ELR (cell line): Measurements from ENCODE around the gene MED13L.

Experiments
- DNase-seq: peaks from one replicate; pipeline ENCODE4 v3.0.0-alpha.2; 2015; ENCODE audit warnings: low read depth

Gene MED13L

DNA sequence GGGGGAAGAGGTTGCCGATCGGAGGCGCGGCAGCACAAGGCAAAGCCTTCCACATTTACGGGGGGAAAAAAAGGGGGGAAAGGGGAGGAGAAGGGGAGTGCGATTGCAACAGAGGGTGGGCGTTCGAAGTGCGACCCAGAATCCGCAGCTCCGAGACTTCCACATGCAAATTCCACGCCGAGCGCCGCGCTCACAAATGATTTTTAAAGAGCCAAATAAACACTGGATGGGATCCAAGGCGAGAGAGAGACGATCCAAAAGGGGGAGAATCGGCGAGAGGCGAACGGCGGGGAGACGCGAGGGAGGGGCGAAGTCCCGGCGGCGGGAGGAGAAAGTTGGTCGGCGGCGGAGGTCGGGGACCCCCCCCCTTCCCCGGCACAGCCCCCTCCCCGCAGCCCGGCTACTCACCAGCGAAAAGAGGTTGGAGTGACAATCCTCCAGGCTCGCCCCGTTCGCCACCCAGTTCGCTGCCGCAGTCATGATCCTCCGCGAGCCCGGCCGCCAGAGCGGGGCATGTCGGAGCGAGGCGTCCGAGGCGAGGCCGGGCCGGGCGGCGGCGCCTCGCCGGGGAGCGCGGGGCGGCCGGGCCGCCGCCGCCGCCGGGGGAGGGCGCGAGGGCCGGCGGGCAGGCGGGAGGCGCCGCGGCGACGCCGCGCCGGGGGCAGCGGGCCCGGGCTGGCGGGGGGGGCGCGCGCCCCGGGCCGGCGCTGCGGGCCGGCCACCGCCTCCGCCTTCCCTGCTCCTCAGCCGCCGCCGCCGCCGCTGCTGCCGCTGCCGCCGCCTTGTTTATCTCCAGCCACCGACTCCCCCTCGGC is 634 bp downstream of the MED13L start:
- peak; percentile 74 for DNase-seq

DNA sequence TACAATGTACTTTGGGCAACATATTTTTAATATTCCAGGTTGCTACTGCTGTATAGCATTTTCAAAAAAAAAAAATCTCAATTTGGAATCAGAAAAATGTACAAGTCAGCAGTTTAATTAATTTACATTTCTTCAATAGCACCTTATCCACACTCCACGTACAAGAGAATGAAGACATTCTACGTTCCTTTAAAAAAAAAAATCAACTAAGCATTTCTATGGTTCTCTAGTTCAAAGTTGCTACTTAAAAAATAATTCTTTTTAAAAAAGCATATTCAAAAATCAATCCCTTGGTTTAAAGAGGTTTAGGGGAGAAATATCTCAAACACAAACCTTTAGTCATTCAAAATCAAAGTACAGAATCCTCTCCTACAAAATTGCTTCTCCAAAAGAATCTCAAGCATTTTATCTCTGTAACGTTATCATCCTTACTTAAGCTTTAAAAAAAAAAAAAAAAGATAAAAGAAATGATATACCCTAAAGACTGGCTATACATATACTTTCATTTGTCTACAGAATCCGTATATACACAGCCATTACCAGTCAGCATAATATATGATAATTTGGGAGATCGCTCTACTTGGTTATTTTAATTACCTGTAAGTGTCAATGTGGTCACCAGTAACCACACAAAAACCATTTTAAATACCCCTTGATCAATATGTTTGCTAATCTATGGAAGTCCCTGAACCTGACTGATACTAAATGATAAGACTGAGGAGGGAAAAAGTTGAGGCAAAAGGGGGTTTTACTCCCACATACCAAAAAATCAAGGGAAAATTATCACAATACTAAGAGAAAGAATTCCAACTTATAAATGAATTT is 2.7 kb downstream of the MED13L start:
- DNase-seq, result no peak

DNA sequence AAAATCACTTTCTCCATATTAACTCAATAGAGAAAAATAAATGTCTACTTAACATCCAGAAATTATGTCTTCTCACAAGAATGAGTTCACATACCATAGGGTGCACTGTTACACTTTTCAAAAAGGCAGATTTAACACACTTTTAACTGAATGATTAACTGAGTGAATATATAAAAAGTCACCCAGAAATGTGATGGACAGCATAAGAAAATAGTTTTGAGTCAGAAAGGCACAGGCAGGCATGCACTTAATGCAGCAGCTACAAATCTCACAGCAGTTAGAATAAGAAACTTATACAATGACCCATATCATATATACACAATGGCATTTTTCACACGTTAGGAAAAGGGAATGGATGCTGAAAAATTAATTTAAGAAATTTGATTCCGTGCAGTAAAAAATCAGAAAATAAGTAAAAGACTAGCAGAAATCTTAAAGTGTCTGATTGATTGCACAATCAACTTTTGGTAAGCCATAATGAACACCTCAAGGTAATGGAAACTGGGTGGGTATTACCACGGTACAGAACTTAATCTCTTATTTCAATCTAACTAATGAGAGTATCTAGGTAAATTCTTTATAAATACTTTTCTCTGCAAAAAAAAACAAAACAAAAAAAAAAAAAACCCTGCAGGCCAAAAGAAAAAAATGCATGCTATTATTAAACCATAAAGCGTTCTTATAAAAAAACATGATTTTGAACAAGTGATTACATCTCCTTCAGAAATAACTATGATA is 3.5 kb downstream of the MED13L start:
- DNase-seq, result no peak

DNA sequence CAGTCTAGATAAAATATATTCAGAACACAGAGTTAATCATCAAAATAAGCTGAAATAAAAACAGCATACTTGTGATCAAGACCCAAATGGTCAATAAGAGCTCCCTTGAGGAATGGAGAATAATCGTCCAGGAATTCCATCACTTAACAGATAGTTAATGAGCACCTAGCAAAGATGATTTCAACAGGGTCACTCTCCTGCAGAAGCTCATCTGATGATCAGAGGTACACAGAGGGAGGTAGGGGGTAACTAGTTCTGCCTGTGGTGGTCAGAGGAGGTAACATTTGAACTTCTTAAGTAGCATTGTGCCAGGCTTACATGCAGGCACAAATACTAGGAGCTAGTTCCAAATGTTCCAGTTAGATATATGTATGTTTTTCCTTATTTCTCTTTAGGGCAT is 9.5 kb downstream of the MED13L start:
- DNase-seq, result no peak

DNA sequence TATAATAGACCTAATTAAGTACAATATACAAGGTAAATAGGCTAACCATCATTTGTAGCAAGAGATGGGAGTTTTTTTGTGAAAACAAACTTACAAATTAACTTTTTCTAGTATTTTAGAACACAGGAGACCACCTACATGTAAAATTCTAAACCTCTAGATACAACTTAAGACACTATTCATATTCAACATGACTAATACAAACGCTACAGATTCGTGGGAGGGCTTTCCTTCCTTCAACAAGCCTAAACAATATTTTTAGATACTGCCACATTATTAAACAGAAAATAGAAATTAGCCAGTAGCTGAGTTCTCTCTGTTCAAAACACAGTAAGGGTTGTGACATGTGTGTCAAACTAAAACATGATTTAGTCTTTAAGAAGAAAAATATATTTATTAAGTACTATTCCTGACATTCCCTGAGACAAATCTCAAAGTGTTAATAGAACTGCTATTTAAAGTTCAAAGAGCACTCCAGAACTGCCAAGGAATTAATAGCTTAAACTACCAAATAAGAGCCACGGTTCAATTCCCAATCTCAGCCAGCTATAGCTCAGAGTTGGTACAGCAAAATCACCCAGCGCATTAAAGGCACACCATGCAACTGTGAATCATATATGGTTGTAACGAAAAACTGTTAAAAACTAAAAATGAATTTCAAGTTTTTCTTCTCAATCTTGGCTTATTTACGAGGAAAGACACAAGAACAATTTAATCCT is 10.7 kb downstream of the MED13L start:
- DNase-seq, result peak; percentile 53

DNA sequence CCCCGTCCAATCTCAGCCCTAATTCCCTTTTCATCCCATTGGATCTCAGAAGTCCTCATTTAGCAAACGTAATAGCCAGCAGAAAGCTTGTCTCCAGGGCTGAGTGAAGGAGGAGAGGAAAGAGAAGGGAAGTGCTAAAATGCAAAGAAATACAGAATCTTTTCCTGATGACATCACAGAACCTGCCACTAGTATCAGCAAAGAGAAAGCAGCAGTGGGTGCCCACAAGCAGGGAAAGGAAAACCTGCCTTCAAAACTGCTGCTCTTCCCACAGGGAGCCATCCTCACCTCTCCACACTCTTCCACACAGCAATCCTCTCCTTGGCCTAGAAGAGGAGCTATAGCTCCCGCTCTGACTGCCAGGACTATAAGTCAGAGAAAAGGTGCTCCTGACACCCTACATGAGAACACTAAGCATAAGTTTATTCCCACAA is 11.3 kb downstream of the MED13L start:
- peak; percentile 54 for DNase-seq

DNA sequence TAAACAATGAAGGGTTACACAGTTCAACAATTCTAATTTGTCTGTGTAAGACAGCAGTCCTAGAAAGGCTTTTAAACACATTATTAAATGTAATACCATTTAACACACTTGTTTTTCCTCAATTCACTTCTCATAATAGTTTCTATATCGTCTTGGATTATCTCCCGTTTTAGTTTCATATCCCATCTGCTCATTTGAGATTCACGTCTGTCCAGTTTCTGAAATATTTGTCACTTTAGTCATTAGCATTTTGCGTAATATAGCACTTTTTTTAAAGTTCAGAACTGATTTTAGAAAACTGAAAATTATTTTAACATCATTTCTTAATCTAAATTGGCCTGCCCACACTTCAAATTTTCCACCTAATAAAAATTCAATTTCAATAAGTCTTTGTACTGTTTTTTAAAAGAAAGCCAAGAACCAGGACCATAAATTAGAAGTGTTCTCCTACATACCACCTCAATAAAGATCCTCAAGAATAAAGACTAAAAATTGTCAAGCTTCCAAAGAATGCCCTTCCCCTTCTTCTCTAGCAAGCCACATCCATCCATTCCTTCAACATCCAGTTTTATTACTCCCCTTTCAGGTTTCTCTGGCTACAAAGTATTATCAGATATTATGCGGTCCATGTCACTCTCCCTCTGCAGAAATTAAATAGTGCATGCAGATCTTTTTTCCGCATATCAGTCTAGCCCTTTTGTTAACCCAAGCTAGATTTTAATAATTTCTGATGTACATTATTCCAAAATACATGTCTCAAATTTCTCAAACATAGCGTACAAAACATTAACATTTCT is 11.9 kb downstream of the MED13L start:
- peak; percentile 35 for DNase-seq

DNA sequence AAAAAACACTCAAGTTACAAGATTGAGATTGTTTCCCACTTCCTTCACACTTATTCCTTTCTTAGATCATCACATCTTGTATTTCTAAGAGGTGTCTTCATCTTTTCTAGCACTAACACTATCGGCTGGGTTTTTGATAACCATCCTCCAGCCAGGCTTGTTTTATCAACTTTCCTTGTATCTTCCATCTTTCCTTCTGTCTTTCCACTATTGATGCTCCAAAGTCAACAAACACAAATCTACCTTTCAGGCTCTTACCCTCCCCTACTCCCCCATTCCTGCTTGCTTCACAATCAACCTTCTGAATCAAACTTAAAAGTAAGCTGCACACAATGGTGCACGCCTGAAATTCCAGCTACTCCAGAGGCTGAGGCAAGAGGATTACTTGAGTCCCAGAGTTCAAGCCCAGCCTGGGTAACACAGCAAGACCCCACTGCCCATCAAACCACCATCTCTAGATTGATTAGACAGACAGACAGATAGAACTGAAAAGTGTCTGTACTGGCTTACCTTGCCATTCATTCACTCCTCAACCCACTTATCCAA is 12.9 kb downstream of the MED13L start:
- DNase-seq, result no peak

DNA sequence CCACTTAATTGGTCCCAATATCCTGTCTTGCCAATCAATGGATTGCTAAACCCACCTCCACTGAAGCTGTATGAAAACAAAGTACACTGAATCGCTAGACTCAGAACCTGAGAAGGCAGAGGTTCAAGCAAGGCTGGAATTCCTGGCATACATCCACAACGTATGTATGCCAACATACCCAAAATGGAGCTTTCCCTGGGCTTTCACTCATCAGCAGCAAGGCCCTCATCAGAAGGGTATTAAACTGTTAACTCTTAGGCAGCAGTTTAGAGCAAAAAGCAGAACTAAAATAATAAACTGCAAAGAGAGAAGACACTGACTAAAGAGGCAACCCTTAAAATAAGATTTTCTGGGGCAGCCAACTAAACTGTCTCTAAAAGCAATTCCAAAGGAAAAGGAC is 13.6 kb downstream of the MED13L start:
- DNase-seq, result no peak

- DNase-seq, result no peak
These were observed 14.1 kb downstream of the MED13L start for GRCh38 chr12:116263431-116263830.

DNA sequence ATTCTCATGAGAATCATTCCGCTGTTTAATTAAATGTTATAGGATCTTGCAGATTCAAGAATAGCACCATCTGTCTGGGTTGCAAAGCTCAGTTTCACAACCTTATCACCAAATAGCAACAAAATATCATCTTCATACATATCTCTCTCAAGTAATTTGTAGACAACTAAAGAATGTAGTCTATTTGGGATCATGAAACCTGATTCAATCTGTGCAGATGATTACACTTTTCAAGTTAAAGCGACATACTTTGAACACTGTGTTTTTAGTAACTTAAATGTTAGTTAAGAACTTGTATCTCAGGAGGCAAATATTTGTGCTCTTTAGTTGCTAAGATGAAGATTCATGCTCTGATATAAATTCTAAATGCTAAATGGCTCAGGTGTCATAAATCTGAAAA is 14.8 kb downstream of the MED13L start:
- no peak for DNase-seq

DNA sequence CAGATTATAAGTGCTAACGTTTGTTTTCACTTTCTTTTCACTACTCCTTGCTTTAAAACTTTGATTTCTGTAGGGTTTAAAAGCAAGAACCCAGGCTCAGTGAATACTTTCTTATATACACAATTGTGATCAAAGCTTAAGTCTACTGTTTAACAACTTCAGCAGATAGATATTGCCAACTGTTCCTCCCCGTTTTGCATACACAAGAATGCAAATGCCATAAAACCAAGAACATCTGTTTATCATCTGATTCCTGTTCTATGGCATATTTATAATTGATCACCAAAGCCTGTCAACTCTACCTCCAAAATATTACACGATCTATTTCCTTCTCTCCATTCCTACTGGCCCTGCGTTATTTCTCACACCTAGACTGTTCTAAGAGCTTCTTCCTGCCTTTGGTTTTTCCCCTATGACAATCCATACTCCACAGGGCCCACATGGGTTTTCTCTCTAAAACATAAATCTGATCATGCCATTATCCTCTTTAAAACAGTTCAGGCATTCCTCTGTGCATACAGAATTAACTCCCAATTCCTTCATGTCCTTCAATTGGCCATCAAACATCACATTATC is 15.9 kb downstream of the MED13L start:
- DNase-seq, result no peak

GRCh38 chr12:116259800-116260577 is 17.5 kb downstream of the MED13L start:
- DNase-seq, result no peak

GRCh38 chr12:116257826-116258225 is 19.7 kb downstream of the MED13L start:
- DNase-seq, result no peak

DNA sequence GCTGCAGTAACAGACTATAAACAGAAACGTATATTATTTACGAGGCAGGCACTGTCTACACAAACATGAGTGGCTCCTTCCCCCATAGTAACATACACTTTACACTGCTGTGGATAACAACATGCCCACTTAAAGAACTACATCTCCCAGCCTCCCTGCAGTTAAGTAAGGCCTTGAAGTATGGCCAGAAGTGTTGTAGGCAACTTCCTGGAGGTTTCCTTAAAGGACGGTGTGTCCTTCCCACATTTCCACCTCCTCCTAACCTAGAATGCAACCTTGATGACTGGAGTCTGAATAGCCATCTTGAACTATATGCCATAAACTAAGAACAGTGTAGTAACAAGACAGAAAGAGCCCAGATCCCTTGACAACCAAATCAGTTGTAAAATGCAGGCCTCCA is 20.3 kb downstream of the MED13L start:
- no peak for DNase-seq

- no peak for DNase-seq
These were observed 27.6 kb downstream of the MED13L start for GRCh38 chr12:116249938-116250337.

- no peak for DNase-seq
These were observed 28.6 kb downstream of the MED13L start for GRCh38 chr12:116248930-116249329.

DNA sequence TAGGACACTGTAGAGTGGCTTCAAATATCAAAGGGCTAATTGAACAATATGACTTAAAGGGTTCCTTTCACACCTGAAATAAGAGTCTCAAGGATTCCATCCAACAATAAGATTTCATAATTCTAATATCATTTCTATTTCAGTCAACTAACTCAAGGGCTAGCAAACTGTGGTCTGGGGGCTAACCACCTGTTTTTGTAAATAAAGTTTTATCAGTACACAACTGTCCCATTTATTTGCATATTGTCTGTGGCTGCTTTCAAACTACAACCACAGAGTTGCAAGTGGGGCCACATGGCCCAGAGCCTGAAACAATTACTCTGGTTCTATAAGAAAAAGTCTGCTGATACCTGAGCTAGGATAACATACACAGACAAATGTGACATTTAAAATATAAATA is 29.1 kb downstream of the MED13L start:
- DNase-seq, result no peak

- DNase-seq, result peak; percentile 74
These were observed 30.1 kb downstream of the MED13L start for GRCh38 chr12:116247377-116247776.
